HG03039 (cell line): ENCODE data around the gene SORCS2.

Experiments used
- ATAC-seq: cut with Tn5 transposase; IDR thresholded peaks from one replicate; pipeline ENCODE4 v1.9.1; 2021; ENCODE audit warnings: mild to moderate bottlenecking, moderate library complexity; ENCODE audit not compliant: unreplicated experiment

The SORCS2 gene

DNA sequence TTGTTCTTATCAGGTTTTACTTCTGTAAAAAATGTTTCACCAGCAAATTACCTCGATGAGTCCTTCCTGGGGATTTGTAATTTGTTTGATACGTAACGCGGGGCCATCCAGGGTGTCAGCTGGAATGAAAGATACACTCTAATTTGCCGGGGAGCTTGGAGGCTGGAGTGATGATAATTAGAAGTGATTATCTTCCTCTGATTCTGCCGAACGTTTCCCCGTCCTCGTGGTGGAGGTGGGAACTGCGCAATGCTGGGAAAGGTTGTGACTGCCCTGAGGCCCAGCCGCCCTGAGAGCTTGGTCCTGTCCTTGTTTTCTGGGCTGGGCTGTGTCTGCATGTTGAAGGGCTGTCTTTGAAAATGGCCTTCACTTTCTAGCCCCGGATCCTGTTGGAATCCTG lies 48.0 kb downstream of the SORCS2 start:
- ATAC-seq, result no peak

- ATAC-seq, result no peak
Observed at GRCh38 chr4:7241597-7242125, 49.3 kb downstream of the SORCS2 start.

- ATAC-seq, result no peak
Observed at GRCh38 chr4:7242766-7243165, 50.4 kb downstream of the SORCS2 start.

DNA sequence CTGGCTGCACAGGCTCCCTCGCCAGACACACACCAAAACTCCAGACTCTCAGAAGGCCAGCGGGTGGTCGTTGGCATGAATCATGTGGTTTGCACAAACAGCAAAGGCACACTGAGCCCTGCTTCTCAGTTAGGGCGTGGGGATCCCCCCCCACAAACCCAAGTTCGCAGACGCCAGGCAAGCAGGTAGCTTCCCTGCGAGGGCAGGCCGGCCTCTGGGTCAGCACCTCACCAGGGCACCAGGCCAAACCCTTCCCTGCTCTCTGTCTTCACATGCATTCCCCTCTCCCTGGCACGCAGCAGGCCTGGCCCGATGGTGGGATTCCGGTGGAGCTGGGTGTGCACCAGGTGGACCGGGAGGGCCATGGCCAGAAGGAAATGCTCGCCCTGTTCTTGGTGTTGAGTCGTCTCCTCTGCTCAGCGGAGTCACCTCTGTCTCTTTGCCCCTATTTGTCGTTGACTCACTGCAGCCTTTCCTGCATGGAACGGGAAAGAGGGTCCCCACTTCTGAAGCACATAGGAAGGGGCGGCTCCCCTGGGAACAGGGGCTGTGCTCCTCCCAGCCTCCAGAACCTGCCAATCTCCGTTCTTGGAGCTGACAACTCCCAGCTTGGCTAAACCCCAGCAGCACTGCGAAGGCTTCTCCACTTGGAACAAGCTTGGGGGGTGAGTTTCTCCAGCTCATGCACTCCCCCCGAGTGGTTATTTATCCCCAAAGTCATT lies 51.4 kb downstream of the SORCS2 start:
- no peak for ATAC-seq

DNA sequence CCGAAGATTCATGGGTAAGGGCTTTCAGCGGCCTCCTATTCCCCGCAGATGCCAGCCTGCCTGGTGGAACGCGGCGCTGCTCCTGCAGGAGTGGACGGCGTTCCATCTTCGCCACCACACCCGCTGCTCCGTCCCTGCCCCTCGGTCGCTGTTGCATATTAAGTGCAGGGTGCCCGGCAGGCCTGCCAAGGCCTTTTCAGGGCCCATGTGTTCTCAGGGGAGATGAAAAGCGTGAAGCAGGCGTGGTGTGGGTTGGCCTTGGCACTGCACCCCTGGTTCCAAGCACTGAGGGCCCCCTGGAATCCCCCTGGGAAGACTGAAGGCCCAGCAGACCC lies 52.0 kb downstream of the SORCS2 start:
- ATAC-seq, result no peak

GRCh38 chr4:7244751-7245320 lies 52.5 kb downstream of the SORCS2 start:
- ATAC-seq, result no peak

DNA sequence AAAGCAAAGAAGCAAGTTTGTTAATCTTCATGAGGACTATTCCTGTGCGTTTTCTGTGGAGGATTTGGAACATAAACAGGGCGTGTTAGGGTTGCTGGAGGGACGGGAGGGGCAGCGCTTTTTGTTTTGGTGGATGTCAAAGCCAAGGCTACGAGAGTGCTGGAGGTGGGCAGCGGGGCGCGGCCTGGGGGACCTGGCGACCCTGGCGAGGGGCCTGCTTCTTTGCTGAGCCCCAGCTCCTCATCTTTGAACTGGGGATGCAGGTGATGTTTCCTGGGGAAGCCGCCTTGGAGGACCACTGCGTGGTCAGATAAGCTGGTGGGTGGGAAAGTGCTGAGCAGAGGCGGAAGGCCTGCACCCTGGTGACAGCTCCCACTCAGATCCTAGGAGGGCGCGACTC lies 55.2 kb downstream of the SORCS2 start:
- no peak for ATAC-seq

- ATAC-seq, result no peak
Observed at GRCh38 chr4:7247946-7248345, 55.6 kb downstream of the SORCS2 start.

GRCh38 chr4:7248857-7249256 lies 56.5 kb downstream of the SORCS2 start:
- ATAC-seq, result no peak

- no peak for ATAC-seq
Observed at GRCh38 chr4:7251321-7251720, 59.0 kb downstream of the SORCS2 start.

DNA sequence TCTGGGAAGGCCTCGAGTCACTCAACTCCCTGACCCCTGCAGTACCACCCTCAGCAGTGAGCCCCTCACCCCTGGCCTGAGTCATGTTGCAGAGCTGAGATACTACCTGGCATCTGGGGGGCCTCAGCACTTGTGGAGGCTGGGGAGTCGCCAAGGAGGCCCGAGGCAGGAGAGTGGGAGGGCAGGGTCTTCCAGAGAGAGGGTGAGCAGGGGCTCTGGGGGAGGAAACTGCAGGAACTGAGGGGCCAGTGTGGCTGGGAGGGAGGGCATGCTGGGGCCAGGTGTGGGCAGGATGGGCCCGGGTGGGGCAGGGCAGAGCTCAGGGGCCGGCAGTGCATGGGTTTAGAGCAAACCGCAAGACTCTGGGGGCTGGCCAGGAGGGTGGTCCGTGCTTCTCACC lies 59.7 kb downstream of the SORCS2 start:
- ATAC-seq, result no peak

DNA sequence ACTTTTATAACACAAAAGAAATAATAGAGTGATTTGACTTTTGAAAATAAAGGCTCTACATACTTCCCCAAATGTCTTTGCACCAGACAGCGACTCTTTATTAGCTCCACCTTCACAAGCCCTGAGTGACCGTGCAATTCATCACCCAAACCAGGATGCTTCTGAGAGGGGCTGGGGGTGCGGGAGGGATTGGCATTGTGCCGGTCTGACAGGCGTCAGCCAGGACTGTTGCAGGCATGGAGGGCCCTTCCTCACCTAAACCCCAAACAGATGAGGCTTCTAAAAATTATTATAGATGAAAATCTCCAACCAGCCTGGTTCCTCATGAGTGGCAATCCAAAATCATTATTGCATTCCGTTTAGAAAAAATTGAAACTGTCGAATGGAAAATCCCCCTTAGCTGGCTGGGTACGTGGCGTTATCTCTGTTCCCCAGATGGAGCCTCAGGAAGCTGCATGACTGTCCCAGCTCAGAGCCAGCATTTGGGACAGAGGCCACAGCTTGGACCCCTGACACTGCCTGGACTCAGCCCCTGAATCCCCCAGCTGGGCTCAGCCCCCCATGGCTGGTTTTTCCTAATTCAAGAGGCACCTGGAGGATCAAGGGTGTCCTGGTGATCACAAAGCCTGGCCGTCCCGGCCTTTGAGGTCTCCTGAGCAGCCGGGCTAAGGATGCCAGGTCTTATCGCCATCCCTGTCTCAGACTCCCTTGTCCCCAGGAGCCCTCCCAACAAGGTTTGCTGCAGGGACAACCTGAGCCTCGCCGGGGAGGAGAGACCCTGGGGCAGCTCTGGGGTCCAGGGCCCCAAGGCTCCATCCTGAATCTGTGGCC lies 60.4 kb downstream of the SORCS2 start:
- no peak for ATAC-seq

DNA sequence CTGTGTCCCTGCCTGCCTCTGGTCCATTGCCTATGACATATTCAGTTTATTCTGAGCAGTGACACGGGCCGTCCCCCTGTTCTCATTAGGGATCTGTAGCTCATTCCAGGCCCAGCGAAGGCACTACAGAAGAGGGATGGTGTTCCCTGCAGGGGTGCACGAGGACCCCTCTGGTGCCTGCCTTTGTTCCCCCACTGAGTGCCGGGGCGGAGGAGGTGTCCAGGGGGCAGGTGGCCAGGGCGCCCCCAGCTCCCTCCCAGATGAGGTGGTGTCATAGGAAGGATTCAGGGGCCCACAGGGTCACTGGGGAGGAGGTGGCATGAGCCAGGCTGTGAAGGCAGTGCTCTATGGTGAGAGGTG lies 61.0 kb downstream of the SORCS2 start:
- ATAC-seq, result no peak

DNA sequence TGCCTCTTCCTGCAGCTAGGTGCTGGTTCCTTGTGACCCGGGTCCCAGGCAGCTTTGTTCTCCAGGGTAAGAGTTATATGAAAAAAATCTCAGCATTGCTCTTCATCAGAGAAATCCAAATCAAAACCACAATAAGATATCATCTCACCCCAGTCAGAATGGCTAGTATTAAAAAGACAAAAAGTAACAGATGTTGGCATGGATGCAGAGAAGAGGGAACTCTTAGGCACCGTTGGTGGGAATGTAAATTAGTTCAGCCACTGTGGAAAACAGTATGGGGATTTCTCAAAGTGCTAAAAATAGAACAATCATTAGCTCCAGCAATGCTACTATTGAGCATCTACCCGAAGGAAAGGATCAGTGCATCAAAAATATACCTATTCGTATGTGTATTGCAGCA lies 61.5 kb downstream of the SORCS2 start:
- ATAC-seq, result no peak

DNA sequence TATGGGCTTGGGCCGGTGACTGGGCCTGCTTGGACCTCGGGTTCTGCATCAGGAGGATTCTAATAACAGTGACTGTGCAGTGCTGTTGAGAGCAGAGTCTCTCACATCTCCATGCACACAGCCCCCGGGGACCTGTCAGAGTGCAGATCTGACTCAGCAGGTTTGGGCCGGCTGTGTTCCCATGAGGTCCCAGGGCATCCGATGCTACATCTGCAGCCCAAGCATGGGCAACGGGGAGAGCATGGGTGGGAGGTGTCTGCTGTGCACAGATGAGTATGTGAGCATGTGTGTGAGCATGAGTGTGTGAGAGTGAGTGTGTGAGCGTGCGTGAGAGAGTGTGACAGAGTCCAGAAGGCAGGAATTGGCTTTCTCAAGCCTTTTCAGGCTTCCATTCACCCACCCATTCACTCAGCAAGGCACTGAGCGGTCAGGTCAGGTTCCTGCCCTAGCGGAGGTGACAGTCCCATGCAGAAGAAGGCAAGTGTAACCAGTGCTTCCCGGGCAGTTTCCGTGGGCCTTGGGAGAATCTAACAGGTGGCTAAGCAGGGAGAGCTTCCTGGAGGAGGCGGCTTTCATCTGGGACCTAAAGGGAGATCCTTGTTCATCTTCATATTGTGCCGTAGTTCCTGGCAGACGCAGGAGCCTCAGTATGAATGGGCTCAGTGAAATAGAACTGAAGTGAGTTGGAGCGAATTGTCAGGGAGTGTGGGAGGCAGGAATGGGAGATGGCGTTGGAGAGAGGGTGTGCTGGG lies 62.6 kb downstream of the SORCS2 start:
- ATAC-seq, result peak; percentile 64

GRCh38 chr4:7255488-7255881 lies 63.1 kb downstream of the SORCS2 start:
- ATAC-seq, result no peak

DNA sequence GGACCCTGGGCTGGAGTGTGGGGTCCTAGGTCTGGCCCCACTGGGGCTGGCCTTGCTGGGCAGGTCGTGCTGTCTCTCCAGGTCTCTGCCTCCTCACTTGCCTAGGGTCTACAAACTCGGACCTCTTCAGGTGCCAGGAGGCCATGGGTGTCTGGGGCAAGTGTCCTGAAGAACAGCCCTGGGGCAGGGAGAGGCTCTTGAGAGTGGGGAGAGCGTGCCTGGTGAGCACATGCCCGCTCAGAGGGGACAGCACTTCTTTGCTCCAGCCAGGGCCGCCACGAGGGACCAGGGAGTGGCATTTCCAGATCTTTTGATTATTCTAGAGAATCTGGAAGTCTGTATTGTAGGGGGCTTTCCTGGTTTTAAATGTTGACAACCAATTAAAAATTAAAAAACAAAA lies 63.7 kb downstream of the SORCS2 start:
- no peak for ATAC-seq

DNA sequence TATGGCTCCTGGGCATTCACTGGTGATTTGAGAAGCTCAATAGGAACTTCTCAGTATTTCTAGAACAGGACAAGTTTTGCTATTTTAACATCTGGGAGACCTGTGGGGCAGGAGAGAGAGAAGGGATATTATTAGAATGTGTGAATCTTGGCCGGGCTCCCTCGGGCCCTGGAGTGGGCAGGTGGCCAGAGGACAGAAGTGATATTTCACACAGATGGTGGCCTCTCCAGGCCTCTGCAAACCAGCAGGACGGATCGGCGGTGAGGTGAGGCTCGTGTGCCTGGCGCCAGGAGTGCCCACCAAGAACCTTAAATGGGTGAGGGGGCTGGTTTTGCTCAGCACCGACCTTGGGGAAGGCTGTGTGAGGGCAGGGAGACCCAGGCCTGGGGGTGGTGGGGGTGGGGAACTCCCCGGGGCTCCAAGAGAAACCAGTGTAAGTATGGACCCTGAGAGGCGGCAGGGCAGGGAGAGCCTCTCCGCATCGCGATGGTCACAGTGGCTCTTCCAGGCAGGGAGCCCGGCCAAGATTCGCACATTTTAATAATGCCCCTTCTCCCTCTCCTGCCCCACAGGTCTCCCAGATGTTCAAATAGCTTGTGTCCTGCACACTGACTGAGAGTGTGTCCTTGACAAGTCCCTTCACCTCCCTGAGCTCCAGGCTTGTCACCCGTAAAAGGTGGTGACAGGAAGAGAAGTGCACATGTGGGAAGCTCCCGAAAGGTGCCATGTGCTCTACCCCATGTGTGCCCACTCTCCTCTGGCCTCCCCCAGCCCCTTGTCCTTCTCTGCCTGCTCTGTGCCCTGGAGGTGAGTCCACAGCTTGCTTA lies 64.9 kb downstream of the SORCS2 start:
- ATAC-seq, result no peak

DNA sequence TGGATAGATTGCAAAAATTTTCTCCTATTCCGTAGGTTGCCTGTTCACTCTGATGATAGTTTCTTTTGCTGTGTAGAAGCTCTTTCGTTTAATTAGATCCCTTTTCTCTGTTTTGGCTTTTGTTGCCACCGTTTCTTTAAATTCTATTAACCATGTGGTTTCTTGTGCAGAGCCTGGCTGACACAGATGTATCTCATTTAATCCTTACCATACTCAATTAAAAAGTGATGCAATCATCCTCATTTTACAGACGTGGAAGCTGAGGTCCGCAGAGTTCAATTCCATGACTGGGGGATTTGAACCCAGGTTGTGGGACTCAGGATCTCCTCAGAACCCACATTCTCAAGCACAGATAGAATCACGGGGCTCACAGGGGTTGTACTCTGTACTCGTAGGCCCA lies 66.7 kb downstream of the SORCS2 start:
- no peak for ATAC-seq

DNA sequence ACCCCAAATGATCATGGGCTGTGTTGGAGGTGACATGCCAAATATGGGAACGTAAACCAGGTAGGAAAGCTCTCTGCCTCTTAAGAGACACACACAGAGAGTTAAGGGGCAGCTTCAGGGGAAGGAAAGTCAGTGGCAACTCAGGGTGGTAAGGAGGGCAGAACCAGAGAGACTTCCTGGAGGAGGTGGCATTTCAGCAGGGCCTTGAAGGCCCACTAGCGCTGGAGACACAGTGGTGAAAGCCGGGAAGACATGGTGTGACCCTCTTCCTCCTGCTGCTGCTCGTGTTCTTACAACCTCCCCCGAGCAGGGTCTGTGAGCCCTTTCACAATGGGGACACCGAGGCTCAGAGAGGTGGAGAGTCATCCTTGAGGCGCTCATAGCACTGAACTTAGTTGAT lies 68.2 kb downstream of the SORCS2 start:
- ATAC-seq, result no peak

DNA sequence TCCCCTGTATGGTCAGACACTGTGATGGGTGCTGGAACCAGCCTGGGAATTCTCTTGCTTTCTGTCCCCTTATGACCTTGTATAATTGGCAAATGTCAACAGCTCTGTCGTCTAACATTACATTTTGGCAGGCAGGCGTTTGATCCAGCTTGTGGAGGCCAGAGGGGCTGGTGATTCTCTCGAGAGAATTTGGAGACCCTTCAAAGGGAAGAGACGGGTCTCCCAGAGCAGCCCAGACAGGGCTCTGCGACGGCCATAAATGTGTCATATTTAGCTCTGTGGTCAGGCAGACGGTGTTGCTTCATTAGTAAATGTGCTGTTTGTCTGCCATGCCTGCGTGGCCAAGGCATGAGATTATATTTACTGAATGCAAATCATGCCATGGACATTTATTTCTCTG lies 68.7 kb downstream of the SORCS2 start:
- ATAC-seq, result no peak
